ENCODE data around the gene SLC39A9.

DNA sequence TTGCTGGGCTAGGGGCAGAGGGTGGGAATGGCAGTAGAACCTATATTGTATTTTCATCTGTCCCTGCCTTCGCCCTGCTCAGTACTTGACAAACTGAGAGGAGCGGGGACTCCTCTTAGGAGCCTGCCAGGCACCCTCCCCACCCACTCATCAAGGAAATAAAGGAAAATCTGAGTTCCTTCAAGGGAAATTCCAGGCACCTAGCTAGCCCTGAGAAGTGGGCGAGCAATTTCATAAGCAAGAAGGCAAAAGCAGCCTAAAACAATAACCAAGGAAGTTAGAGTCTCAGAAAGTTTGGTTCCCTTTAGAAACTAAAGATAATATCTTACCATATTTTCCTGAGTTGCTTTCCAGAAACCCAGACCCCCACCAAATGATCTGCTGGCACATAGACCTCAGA, 75.5 kb downstream of the SLC39A9 start:
- TF ChIP-seq POLR2AphosphoS5 (IDR thresholded peaks at IDR 0.05) (no peak), POLR2A (IDR thresholded peaks at IDR 0.05) (no peak)
- TF ChIP-seq, protein P1, sequence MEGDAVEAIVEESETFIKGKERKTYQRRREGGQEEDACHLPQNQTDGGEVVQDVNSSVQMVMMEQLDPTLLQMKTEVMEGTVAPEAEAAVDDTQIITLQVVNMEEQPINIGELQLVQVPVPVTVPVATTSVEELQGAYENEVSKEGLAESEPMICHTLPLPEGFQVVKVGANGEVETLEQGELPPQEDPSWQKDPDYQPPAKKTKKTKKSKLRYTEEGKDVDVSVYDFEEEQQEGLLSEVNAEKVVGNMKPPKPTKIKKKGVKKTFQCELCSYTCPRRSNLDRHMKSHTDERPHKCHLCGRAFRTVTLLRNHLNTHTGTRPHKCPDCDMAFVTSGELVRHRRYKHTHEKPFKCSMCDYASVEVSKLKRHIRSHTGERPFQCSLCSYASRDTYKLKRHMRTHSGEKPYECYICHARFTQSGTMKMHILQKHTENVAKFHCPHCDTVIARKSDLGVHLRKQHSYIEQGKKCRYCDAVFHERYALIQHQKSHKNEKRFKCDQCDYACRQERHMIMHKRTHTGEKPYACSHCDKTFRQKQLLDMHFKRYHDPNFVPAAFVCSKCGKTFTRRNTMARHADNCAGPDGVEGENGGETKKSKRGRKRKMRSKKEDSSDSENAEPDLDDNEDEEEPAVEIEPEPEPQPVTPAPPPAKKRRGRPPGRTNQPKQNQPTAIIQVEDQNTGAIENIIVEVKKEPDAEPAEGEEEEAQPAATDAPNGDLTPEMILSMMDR (IDR thresholded peaks at IDR 0.05), result no peak
